COLO829 (cell line): Measurements from ENCODE around the gene MAG.
A peak's percentile ranks its signal among the peaks of the same experiment; 100 is the strongest.
"Not testable (repeated sequence)": the region's sequence is repeated elsewhere in the genome, so short reads cannot be mapped to it uniquely, and the experiment has no call there.

Source experiments
- DNase-seq: peaks from one replicate; pipeline ENCODE4 v3.0.0; 2012; ENCODE audit warnings: low spot score

MAG gene

GRCh38 chr19:35346193-35347052 is 54.5 kb downstream of the MAG start:
- DNase-seq, result no peak

DNA sequence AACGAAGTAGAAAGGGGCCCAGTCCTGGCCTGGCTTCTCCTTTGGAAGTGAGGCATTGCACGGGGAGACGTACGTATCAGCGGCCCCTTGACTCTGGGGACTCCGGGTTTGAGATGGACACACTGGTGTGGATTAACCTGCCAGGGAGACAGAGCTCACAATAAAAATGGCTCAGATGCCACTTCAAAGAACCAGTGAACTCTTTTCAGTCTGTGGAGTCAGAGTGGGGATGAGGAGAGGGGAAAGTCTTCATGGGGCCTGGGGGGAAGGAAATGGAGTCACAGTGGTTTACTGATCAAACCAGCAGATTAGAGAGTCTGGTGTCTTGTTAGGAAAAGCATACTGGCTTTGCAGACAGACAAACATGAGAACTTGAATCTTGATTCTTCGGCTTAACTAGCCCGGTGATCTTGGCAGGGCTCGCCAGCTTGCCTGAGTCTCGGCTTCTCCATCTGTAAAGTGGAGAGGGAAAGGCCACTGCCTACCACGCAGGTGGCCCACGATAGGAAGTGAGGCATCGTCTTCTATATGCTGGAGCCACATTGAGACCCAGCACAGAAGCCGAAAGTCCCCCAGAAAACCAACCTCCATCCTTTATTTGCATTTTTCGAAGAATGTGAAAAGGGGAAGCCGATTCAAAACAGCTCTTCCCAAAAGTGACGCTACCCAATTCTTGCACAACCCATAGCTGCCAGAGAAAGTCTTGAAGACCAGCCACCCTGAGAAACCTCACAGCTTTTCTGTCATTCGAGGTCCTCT is 55.4 kb downstream of the MAG start, which contains the start of gene FFAR1:
Gene FFAR1, plus strand, starts transcription at position 732 of the 759 bp plus-strand sequence. CDS start 3,650 bp downstream, outside the sequence.
- no peak for DNase-seq

DNA sequence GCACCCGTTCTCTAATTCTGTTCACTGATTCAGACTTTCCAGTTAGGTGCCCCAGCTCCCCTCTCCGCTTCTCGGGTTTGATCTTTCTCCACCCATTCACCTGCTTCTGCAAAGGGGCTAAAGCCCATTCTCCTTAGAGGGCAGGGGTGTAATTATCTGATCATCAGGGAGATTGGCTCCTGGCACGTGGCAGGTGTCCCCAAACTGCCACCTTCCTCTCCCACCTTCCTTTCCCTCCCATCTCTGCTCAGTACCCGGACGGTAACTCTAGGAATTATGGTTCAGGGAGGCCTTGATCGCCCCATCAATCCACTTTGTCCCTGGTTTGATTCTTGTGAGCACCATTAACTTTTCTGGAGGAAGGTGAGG is 56.0 kb downstream of the MAG start:
- no peak for DNase-seq

DNA sequence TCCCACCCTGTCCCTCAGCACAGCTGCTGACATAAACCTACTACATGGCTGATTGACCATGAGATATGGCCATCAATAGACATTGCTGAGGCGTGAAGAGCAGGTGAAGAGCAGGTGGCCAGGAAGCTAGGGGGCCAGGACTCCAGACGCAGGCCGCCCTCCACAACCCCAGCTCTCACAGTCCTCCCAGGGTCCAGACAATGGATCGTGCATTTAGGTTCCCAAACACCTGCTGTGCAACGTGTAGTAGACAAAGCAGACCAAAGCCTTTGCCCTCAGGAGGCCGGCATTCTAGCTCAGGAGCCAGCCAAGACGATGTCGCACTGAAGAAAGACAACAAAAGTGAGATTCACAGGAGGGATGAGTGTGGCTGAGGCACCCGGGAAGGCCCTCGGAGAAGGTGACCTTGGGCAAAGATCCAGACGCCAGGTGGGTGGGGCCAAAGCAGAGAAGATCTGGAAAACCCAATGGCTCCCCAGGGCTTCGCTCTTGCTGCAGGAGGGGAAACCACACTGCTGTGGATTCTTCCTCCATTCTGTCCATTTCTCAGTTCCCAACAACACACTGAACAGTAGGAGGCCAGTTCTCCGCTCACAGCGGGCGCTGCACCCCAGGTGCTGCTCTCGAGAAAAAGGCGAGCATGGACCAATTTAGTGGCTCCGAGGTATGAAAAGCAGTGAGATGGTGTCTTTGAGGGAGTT is 57.1 kb downstream of the MAG start:
- DNase-seq, result no peak

DNA sequence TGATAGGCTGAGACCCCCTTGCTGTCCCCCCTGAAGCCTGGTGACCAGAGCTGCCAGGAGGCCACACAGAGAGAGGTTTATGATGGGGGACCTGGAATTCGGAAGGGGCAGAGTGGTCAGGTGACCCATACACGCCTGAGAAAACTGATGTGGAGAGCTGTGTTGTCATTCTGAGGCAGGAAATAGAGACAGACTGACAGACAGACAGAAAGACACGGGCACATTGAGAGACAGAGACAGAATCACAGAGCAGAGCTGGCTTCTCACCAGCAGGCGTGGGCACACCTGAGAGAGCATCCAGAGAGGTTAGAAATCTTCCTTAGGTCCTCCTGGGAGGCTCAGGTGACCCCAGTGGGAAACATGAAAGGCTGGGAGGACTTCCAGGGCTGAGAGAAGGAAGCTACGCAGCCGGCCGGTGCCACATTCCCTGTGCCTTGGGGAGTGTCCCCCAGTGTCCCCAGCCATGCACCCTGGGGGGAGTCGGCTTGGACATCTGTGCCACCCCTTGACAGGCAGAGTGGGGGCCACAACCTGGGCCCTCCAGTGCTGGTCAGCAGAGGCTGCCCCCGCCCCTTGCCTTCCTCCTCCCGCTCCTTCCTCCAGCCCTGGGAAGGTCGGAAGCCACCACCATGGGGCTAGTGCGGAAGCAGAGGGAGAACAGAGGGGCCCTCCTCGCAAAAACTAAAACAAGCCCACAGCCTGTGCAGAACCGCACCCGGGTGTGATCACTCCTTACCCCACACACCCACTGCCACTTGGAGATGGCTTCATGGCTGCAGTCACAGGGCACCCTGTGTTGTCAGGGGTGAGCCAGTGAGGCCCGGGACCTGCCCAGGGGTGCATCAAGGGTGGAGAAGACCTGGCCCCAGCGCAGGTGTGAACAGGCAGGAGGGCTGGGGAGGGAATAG is 57.9 kb downstream of the MAG start:
- no peak for DNase-seq

DNA sequence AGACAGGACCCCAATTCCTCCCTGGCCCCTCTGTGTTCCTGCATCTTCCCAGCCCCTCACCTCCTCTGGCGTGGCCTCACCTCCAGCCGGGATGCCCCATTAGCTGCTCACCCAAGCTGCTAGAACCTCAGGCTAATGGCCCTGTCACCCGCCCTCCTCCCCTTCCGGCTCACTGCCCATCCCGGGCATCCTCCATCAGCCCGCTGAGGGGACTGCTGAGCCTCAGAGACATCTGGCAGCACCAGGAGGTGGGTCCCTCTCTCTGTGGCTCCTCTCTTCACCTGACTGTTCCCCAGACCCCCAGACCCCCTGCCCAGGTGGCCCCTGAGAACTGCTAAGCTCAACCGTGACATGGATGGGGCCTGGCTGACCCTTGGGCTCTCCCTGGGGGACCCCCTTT is 58.6 kb downstream of the MAG start:
- DNase-seq, result no peak

DNA sequence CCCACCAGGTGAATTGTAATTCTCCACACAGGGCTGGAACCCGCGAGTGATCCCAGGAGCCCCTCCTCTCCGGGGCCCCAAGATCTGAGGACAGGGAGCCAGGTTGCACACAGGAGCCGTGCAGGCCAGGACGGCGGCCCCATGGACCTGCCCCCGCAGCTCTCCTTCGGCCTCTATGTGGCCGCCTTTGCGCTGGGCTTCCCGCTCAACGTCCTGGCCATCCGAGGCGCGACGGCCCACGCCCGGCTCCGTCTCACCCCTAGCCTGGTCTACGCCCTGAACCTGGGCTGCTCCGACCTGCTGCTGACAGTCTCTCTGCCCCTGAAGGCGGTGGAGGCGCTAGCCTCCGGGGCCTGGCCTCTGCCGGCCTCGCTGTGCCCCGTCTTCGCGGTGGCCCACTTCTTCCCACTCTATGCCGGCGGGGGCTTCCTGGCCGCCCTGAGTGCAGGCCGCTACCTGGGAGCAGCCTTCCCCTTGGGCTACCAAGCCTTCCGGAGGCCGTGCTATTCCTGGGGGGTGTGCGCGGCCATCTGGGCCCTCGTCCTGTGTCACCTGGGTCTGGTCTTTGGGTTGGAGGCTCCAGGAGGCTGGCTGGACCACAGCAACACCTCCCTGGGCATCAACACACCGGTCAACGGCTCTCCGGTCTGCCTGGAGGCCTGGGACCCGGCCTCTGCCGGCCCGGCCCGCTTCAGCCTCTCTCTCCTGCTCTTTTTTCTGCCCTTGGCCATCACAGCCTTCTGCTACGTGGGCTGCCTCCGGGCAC is 59.6 kb downstream of the MAG start:
- DNase-seq, result no peak

DNA sequence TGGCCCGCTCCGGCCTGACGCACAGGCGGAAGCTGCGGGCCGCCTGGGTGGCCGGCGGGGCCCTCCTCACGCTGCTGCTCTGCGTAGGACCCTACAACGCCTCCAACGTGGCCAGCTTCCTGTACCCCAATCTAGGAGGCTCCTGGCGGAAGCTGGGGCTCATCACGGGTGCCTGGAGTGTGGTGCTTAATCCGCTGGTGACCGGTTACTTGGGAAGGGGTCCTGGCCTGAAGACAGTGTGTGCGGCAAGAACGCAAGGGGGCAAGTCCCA is 60.2 kb downstream of the MAG start:
- DNase-seq, result no peak

- peak; percentile 89 for DNase-seq
Measured at GRCh38 chr19:35352448-35353304, 60.7 kb downstream of the MAG start.

DNA sequence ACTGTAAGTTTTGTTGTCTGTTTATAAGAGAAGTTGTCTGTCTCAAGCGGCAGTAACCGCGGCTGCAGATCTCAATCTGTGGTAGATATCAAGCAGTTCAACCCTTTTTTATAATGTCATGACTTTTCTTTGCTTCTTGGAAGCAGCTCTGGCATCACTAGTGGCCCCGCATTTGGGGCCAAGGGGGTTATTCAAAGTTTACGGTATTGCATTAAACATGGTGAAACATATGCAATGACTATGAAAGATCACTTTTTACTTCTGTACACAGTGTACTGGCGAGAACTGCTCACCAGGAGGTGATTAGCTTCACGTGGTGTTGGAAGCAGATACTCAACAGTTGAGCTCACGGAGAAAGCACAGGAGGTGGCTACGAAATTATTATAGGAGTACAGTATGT is 61.7 kb downstream of the MAG start:
- no peak for DNase-seq

- DNase-seq, result no peak
Measured at GRCh38 chr19:35354898-35355297, 62.9 kb downstream of the MAG start.

DNA sequence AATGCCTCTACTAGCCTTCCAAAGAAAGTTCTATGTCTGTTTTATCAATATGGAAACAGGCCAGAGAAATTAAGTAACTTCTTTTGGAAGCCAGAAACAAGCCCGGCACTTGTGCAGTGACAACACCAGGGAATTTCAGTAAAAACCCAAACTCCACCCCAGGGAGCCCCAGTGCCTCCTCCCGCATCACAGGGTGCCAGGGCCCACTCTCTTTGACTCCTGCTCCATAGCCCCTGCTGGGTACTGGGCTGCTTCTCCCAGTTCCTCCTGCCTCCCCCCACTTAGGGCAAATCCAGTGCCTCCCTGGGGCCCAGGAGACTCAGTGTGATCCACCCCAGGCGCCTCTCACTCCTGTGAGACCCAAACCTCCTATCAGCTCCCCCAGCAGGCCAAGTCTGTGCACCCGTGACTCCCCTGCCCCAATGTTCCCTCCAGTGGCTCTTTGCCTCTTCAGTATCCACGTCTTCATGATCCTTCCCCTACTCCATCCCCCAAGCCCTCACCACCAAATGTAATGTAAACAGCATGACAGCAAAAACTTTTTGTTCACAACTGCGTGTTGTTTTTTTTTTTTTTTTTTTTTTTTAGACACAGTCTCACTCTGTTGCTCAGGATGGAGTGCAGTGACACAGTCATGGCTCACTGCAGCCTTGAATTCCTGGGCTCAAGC is 64.0 kb downstream of the MAG start:
- DNase-seq, result no peak

- DNase-seq, result no peak
Measured at GRCh38 chr19:35357867-35358573, 66.1 kb downstream of the MAG start, which contains the start of gene FFAR3. Gene FFAR3, plus strand, starts transcription at chr19:35358460. Its CDS starts 431 bp downstream, at chr19:35358891.

- not testable (repeated sequence) for DNase-seq
Measured at GRCh38 chr19:35358834-35359233, 66.9 kb downstream of the MAG start.

DNA sequence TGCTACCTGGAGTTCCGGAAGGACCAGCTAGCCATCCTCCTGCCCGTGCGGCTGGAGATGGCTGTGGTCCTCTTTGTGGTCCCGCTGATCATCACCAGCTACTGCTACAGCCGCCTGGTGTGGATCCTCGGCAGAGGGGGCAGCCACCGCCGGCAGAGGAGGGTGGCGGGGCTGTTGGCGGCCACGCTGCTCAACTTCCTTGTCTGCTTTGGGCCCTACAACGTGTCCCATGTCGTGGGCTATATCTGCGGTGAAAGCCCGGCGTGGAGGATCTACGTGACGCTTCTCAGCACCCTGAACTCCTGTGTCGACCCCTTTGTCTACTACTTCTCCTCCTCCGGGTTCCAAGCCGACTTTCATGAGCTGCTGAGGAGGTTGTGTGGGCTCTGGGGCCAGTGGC is 67.4 kb downstream of the MAG start:
- DNase-seq, result not testable (repeated sequence)

GRCh38 chr19:35360081-35360480 is 68.1 kb downstream of the MAG start:
- DNase-seq, result not testable (repeated sequence)

GRCh38 chr19:35360880-35361420 is 69.0 kb downstream of the MAG start:
- no peak for DNase-seq

DNA sequence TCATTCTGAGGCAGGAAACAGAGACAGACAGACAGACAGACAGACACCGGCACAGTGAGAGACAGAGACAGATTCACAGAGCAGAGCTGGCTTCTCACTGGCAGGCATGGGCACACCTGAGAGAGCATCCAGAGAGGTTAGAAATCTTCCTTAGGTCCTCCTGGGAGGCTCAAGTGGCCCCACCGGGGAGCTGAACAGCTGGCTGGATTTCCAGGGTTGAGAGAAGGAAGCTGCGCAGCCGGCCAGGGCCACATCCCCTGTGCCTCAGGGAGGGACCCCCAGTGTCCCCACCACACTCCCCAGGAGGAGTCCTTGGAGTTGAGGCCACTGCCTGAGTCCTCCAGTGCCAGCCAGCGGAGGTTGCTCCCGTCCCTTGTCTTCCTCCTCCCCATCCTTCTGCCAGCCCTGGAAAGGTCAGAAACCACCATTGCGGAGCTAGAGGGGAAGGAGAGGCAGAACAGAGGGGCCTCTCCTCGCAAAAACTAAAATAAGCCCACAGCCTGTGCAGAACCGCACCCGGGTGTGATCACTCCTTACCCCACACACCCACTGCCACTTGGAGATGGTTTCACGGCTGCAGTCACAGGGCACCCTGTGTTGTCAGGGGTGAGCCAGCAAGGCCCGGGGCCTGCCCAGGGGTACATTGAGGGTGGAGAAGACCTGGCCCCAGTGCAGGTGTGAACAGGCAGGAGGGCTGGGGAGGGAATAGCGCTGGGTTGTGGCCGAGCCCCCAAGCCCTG is 70.5 kb downstream of the MAG start:
- no peak for DNase-seq
